Measurements from ENCODE around the gene POC1A. TPM values are rescaled to one million over a fixed set of nuclear protein-coding genes. Genes with fewer than 3 reads are reported as not detected.

POC1A gene
- total and polyA plus RNA-seq, 9 of the 15 experiments (the other 6 are each of a cell fraction or from before 2014, with no cell fraction given) = 7.2 to 17.5 (median 12.1) TPM

- TF ChIP-seq ZBTB40 (IDR thresholded peaks at IDR 0.05) = no peak
- no peak for TF ChIP-seq ZBTB40 (CRISPR knock-in tag; IDR thresholded peaks at IDR 0.05)
- TF ChIP-seq ZBTB12 (CRISPR knock-in tag; IDR thresholded peaks at IDR 0.05) = no peak
- no peak for TF ChIP-seq ETS1 (conservative IDR thresholded peaks at IDR 0.05; ENCODE audit: control insufficient read depth, low read depth, low read length)
- TF ChIP-seq ELF4 (CRISPR knock-in tag; IDR thresholded peaks at IDR 0.05) = no peak
- TF ChIP-seq ZMIZ1 (IDR thresholded peaks at IDR 0.05; ENCODE audit: low read depth in 2 of 2, low read length in 2 of 2) = no peak
- 0 out of 2 replicates have a peak, but pooled peaks have one; percentile 30 for TF ChIP-seq ERF (CRISPR knock-in tag; IDR thresholded peaks at IDR 0.05)
- TF ChIP-seq BRD9 (IDR thresholded peaks at IDR 0.05; ENCODE audit: low read depth, partially characterized antibody) = no peak
- TF ChIP-seq MAZ (CRISPR knock-in tag; conservative IDR thresholded peaks at IDR 0.05 in 1 of 2, IDR thresholded peaks at IDR 0.05 in 1 of 2) = peak in 1 of 2 experiments; percentile 34; a peak in 2 of 4 replicates
- no peak for TF ChIP-seq GTF2F1 (IDR thresholded peaks at IDR 0.05; ENCODE audit: low read depth, low read length)
- TF ChIP-seq EP300 (IDR thresholded peaks at IDR 0.05; ENCODE audit: low read length) = no peak
Observed at GRCh38 chr3:52056968-52057811, 97.0 kb downstream of the POC1A start (continued).

Data from K562 (cell line).